HG02610 (cell line): Measurements from ENCODE around the gene GOSR1.
"Not testable (repeated sequence)": the region's sequence is repeated elsewhere in the genome, so short reads cannot be mapped to it uniquely, and the experiment has no call there.

Experiments used
- ATAC-seq: cut with Tn5 transposase; IDR thresholded peaks from one replicate; pipeline ENCODE4 v1.9.1; 2021; ENCODE audit warnings: mild to moderate bottlenecking, moderate library complexity; ENCODE audit not compliant: unreplicated experiment

GOSR1 gene

DNA sequence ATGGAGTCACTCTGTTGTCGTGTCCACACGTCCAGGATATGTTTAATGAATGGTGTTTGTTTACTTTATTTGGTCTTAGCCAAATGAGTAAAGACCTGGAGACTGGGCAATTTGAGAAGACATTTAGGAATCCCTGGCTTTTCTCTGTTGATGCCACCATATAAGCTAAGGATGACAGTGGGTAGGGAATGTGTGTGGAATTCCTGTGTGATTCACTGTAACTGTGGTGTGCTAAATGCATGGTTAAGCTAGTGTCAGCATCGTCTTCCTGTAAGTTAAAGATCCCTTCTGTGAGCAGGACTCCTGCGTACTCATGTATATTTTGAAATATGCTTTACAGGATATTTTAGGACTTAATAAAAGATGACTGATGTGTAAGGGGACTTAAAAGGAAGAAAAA lies 26.4 kb downstream of the GOSR1 start:
- ATAC-seq = no peak

DNA sequence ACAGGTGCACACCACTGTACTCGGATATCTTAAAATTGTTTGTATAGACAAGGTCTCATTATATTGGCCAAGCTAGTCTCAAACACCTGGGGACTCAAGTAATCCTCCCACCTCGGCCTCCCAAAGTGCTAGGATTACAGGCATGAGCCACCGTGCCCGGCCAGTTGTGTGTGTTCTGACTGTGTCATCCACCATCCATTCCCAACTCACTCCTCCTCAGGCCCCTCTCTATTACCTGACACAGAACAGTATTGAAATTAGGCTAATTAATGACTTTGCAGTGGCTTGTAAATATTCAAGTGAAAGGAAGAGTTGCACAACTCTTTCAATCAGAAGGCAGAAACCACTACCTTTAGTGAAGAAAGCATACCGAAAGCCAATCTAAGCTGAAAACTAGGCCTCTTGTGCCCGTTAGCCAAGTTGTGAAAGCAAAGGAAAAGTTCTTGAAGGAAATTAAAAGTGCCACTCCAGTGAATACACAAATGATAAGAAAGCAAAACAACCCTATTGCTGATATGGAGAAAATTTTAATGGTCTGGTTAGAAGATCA lies 28.7 kb downstream of the GOSR1 start:
- ATAC-seq = no peak

DNA sequence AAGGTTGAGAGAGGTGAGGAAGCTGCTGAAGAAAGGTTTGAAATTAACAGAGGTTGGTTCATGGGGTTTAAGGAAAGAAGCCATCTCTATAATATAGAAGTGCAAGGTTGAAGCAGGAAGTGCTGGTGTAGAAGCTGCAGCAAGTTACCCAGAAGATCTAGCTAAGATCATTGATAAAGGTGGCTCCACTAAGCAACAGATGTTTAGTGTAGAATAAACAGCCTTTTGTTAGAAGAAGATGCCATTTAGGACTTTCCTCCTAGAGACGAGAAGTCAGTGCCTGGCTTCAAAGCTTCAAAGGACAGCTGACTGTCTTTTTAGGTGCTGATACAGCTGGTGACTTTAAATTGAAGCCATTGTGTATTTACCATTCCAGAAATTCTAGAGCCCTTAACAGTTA lies 29.3 kb downstream of the GOSR1 start:
- no peak for ATAC-seq

DNA sequence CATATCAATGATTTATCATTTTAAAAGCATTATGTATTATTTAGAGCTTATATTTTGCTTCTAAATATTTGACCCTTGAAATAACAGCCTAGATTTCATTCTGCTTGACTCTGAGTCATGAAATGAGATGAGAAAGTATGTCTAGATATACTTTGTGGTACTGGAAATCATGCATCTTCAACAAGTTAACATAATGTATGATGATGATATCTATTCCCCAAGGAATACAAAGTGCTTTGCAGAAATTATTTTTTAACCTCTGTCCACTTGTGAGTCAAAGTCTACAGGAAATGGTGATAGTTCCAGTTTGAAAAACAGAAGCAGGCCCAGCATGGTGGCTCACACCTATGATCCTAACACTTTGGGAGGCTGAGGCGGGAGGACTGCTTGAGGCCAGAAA lies 36.1 kb downstream of the GOSR1 start:
- ATAC-seq = no peak

DNA sequence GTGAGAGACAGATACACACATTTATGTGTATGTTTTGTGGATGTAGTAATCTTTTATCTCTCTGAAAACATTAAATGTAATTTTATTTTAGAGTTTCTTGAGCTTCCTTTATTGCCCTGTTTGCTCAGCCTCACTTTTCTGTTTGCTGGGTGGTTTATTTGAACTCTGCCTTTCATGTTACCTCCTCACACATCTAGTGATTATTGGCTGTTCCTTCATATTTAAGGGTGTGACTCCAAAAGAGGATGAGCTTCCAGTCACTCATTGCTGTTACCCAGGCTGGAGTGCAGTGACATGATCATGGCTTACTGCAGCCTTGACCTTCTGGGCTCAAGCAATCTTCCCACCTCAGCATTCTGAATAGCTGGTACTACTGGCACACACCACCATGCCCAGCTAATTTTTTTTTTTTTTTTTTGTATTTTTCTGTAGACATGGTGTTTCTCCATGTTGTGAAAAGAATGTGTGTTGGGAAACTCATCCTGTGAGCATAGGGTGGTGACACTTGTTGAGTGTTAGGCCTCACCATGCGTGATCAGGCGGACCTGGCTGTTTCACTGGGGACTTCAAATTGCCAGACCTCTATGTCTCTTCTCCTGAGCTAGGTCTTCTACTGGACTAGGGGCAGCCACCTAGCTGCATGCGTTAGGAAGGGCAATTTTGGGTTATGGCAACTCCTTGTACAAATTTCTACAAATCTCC lies 37.8 kb downstream of the GOSR1 start:
- no peak for ATAC-seq

DNA sequence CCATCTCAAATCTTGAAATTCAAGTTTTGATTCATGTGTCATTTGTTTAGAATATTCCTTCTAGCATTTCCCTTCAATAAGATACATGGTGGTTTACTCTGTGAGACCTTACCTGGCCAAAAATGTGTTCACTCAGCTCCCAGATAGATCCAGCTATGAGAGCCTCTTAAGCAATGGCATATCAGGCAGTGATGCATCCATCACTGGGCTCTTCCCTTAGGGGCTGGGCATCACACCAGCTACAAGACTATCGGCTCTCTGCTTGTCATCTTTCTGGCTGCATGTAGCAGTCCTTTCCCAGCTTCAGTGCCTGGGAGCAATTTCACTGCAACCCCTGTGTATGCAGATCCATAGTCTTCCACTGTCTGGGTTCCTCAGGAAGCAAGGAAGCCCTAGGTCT lies 40.6 kb downstream of the GOSR1 start:
- ATAC-seq = no peak

DNA sequence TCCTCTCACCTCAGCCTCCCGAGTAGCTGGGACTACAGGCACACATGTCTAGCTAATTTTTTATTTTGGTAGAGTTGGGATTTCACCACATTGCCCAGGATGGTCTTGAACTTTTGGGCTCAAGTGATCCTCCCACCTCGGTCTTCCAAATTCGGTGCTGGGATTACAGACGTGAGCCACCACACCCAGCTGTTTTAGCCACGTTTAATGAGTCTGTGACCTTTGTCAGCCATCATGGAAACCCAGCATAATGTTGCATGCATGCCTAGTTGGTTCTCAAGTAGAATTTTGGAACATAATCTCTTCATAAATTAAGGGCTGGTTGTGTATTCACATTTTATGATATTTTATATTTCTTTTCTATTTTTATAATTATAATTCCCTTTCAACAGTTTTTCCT lies 42.0 kb downstream of the GOSR1 start:
- no peak for ATAC-seq

DNA sequence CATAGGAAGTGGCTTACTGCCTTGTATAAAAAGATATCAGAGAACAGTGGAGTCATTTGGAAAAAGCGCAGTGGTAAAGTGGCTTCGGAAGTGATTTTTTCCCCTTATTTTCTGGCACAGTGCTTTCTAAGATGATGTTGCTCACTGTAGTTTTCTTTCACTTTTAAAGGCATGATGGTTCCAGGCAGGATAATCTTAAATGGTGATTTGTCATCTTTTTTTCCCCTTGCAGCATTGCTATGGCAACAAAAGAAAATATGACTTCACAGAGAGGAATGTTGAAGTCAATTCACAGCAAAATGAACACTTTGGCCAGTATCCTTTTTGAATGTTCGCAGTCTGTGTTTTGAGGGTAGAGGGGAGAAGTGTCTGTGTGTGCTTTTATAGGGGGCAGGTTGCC lies 42.5 kb downstream of the GOSR1 start:
- no peak for ATAC-seq

DNA sequence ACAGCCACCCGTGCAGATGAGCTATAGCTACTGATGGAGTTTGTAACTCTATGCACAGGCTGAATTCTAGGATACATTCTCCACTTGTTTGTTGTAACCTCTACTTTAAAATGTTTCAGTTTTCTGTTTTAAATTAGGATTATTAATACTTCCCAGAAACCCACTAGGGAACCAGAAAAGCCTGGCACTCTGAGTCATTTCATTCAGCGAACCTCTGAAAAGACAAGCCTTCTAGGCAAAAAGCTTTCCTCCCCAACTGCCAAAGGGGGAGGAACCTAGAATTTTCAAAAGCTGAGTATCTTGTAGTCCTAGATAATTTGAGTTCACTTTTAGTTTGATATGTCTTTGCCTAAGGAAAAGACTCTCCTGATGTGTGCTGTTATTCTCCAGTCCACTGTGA lies 43.2 kb downstream of the GOSR1 start:
- no peak for ATAC-seq

DNA sequence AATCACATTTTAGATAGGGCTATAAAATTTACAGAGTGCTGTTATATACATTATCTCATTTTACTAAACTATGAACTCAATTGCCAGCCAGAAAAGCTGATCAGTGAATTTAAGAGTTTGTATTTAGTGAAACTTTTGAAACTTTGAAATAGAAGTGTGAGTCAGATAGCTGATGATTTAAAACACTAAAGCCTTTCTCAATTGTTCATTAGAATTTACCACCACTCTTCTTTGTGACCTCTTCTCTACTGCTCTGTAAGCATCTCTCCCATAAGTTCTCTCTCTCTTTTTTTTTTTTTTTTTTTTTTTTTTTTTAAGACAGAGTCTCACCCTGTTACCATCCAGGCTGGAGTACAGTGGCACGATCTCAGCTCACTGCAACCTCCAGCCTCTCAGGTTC lies 43.7 kb downstream of the GOSR1 start:
- no peak for ATAC-seq

DNA sequence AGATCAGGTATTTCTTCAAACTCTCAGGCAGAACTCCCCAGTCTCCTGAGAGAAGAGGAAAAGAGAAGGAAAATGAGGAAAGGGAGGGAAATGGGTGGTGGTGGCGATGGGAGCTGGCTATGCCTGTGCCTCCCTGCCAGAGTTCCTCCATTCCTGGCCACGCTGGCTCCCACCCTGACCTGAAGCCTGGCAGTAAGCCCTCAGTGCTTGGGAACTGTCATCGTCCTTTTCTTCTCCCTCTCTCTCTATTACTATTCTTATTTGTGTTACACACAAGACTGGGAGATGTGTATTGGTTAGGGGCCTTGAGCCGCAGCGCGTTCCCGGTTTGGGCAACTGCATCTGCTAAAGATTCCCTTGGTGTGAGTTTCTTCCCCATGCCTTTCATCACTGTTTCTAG lies 44.6 kb downstream of the GOSR1 start:
- no peak for ATAC-seq

DNA sequence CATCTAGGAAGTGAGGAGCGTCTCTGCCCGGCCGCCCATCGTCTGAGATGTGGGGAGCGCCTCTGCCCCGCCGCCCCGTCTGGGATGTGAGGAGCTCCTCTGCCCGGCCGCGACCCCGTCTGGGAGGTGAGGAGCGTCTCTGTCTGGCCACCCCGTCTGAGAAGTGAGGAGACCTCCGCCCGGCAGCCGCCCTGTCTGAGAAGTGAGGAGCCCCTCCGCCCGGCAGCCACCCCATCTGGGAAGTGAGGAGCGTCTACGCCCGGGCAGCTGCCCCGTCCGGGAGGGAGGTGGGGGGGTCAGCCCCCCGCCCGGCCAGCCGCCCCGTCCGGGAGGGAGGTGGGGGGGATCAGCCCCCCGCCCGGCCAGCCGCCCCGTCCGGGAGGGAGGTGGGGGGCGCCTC lies 46.0 kb downstream of the GOSR1 start:
- ATAC-seq = not testable (repeated sequence)

DNA sequence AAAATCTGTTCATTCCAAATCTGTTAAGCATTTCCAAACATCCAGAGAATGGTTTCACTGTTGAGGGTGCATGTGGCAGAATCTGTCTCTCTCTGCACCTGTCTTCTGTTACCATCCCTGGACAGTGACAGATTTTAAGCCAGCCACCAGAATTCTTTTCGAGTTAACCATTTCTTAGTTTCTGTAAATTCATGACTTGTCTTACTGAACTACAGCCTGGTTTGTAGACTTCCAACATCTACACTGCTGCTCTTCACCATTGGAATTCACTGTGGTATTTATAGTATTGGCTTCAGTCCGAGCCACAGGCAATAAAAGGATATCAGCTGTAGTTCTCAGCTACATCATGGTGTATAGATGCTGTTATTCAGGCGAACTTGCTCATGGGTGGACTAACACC lies 47.6 kb downstream of the GOSR1 start:
- no peak for ATAC-seq

DNA sequence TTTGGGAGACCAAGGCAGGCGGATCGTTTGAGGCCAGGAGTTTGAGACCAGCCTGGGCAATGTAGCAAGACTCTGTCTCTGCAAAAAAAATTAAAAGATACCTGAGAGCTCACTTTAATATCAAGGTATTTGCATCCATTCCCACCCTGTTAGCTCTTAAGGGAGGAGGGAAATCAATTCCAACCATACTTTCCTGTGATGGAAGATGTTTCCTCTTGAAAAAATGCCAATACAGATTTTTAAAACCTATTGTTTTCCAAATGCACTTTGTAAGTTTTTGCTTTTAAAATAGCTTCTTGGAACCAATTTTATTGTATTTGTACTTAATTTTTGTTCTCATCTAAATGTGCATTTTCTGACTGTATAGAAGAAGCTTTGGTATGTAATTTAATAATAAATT lies 49.2 kb downstream of the GOSR1 start:
- ATAC-seq = no peak

DNA sequence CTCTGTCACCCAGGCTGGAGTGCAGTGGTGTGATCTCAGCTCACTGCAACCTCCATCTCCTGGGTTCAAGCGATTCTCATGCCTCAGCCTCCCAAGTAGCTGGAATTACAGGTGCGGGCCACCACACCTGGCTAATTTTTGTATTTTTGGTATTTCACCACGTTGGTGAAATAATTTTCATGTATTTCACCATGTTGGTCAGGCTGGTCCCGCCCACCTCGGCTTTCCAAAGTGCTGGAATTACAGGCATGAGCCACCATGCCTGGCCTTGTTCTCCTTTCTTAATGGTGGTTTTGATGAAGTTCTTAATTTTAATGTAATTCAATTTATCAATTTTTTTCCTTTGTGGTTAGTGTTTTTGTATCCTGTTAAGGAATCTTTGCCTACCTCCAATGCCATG lies 51.5 kb downstream of the GOSR1 start:
- ATAC-seq = not testable (repeated sequence)

DNA sequence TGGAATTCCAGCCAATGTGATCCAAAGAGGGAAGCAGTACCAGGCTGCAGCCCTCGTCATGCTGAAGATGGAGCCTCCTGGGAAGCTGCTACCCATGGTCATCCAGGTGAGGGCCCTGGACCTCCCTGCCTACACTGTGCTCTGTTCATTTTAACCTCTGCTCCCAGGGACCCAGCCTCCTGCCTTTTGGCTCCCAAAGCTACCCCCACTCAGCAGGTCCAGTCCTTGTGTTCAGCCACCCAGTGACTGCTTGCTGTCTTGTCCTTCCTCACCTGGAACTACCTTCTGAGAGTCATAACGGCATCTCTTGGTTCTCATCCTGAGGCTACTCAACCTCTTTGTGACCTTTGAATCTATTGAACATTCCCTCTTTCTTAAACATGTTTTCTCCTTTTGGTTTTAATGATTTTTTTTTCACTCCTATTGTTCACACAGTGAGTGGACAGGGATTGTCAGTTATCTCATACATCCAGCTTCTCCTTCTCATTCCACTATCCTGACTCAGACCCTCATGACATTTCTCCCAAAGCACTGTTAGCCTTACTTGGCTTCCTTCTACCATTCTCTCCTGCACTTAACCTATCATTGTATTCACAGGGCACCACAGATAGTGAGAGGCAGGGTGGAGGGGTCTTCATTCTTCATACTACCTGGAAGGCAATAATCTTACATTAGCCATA lies 53.3 kb downstream of the GOSR1 start:
- ATAC-seq = no peak

DNA sequence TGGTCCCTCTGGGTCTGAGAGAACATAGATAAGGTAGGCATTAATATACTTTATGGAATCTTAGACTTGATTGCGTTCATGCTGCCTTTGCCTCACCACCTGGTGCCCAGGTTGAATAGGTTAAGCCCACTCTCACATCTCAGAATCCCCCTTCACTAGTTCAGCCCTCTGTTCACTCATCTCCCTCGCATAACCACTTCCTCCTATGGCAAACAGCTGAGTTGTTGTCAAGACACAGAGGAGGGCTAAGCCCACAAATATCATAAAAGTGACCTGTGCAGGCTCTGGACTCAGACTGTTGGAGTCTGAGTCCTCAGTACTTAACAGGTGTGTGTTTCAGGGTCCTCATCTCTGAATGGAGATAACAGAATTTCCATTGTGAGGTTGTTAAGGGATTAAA lies 55.7 kb downstream of the GOSR1 start:
- no peak for ATAC-seq

DNA sequence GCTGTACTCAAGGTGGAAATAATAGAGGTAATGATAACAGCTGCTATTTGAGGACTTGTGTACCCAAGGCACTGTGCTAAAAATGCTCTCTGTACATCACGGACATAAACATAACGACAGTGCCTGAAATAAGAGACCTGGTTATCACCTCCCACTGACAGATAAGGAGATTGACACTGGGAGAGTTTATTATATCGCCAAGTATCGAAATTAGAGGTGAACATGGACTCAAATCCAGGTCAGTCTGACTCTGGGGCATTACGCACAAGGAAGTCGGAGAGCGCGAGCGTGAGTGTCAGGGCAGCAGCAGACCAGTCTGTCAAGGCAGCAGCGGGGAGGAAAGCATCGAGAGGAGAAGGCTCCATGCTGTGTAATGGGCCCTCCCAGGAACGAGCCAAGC lies 57.1 kb downstream of the GOSR1 start:
- ATAC-seq = no peak

DNA sequence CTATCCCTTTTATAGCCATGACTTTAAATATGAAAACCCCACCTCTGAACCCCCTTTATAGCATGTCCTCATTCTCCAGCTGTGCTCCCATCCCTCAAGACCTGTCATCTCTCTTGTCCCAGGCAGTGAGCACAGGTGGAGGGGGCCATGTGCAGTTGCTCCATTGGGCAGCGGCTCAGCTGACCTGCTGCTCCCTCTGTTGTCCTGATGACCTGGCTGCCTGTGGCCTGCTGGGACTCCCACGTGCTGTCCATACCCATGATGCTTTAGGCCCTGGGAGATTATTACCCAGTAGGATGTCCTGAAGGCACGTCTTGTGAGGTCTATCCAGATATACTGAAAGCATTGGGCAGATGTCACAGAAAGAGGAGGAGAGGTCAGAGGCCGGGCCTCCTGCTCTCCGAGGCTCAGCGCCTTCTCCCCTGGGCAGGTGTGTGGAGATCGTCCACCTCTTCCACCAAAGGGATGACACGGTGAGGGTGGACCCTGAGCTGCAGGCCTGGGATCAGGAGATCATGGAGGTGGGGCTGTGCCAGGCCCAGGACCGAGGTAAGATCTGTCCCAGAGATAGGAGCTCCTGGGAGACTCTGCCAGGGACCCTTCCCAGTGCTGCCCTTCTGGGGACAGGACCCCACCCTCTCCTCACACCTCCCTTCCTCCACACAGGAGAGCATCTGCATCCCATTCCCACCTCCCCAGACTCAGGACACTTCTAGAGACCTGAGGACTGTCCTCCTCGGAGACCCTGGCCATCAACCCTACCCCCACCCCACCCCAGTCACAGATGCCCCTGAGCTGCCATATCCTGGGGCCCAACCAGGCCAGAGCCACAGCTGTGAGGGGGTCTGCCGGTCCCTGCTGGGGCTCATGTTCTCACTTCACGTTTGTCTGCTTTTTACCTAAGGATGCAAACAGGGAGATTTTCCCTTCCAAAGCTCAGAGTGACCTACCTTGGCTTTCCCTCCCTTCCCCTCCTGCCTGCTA lies 58.0 kb downstream of the GOSR1 start:
- ATAC-seq = no peak

DNA sequence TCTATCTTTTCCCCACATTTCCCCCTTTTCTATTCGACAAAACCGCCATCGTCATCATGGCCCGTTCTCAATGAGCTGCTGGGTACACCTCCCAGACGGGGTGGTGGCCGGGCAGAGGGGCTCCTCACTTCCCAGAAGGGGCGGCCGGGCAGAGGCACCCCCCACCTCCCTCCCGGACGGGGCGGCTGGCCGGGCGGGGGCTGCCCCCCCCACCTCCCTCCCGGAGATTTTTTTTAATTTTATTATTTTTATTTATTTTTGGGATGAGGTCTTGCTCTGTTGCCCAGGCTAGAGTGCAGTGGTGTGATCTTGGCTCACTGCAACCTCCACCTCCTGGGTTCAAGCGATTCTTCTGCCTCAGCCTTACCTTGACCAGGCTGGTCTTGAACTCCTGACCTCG lies 59.6 kb downstream of the GOSR1 start:
- ATAC-seq = not testable (repeated sequence)

DNA sequence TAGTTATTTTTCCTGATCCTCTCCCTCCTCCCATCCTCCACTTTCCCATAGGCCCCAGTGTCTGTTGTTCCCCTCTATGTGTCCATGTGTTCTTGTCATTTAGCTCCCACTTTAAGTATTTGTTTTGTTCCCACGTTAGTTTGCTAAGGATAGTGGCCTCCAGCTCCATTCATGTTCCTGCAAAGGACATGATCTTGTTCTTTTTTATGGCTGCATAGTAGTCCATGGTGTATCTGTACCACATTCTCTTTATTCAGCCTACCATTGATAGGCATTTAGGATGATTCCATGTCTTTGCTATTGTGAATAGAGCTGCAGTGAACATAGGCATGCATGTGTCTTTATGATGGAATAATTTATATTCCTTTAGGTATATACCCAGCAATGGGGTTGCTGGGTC lies 60.5 kb downstream of the GOSR1 start:
- ATAC-seq = not testable (repeated sequence)
